H7 (cell line): ENCODE data around the gene ALAD. TPM values are rescaled to one million over a fixed set of nuclear protein-coding genes. Genes with fewer than 3 reads are reported as not detected.
"Not testable (repeated sequence)": the region's sequence is repeated elsewhere in the genome, so short reads cannot be mapped to it uniquely, and the experiment has no call there.

Experiments
- DNase-seq: peaks from one replicate; pipeline ENCODE4 v3.0.0; 2012
- H3K27me3 ChIP-seq: 2 replicates; pipeline ENCODE4 v1.6.0; 2011; ENCODE audit warnings: mild to moderate bottlenecking, low read length; ENCODE audit not compliant: control insufficient read depth, insufficient read depth
- H3K36me3 ChIP-seq: replicated peaks from 2 replicates; pipeline ENCODE4 v1.5.1; 2011; ENCODE audit warnings: low read length; ENCODE audit not compliant: control insufficient read depth, insufficient read depth
- H3K4me3 ChIP-seq: 2 replicates; pipeline ENCODE4 v1.5.1; 2011; ENCODE audit warnings: low read depth, mild to moderate bottlenecking, control low read depth, low read length, moderate library complexity; ENCODE audit not compliant: insufficient read depth
- total RNA-seq: library from RNA; depleted of rRNA; stranded (reverse); fragments of >200 nt; shearing (Covaris generic); gene quantifications from 2 replicates; pipeline ENCODE4 v1.2.3, GENCODE V29; 2014

The ALAD gene
- total RNA-seq, 1 experiment from 2014 or later, result 11.6 TPM

DNA sequence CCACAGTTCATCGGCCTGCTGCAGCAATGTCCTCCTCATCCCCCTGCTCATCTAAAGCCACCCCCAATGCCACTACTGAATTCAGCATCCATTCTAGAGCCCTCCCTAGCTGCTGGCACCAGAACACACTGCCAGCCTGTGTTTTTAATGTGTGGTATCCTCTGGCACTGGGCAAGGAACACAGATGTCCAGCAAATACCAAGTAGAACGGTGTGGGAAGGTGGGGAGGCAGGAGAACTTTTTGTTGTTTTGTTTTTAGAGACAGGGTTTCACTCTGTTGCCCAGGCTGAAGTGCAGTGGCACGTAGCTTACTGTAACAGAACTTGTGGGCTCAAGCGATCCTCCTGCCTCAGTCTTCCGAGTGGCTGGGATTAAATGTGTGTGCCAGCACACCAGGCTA is 29.0 kb downstream of the ALAD start:
- DNase-seq, result no peak
- no peaks in the 10 kb centered on the region for H3K27me3 ChIP-seq
- no peaks in the 10 kb centered on the region; the same call in 1 of the 2 replicates for H3K36me3 ChIP-seq
- no peak overlapping the region for H3K4me3 ChIP-seq

DNA sequence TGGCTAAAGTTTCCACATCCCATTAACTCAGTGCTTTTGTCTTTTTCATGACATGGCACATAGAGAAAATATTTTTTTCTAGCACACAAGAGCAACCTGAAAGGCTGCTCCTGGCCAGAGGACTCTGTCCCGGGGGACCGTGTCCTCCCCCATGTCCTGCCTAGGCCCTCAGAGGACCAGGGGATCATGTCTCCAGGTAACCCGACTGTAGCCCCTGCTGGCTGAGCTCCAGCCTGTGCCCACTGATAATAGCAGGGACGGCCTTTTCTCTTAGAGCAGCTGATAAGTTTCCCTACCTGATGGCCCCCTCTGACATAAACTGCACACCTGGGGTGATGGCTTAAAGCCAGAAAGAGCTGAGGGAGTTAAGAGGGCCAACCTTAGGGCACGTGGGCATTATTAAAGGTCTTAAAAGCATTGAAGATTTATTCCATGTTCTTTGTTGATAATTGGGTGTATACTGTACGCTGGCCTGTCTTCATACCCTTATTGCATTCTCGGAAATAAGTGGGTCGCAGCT is 30.2 kb downstream of the ALAD start:
- peak; percentile 58 for DNase-seq
- Histone ChIP-seq H3K36me3 (no peaks in the 10 kb centered on the region; the same call in 1 of the 2 replicates), H3K27me3 (no peaks in the 10 kb centered on the region), H3K4me3 (no peak overlapping the region)

- Histone ChIP-seq H3K27me3 (no peaks in the 10 kb centered on the region), H3K36me3 (no peaks in the 10 kb centered on the region; the same call in 1 of the 2 replicates), H3K4me3 (no peak overlapping the region)
- peak; percentile 30 for DNase-seq
Measured at GRCh38 chr9:113369855-113370140, 31.3 kb downstream of the ALAD start.

DNA sequence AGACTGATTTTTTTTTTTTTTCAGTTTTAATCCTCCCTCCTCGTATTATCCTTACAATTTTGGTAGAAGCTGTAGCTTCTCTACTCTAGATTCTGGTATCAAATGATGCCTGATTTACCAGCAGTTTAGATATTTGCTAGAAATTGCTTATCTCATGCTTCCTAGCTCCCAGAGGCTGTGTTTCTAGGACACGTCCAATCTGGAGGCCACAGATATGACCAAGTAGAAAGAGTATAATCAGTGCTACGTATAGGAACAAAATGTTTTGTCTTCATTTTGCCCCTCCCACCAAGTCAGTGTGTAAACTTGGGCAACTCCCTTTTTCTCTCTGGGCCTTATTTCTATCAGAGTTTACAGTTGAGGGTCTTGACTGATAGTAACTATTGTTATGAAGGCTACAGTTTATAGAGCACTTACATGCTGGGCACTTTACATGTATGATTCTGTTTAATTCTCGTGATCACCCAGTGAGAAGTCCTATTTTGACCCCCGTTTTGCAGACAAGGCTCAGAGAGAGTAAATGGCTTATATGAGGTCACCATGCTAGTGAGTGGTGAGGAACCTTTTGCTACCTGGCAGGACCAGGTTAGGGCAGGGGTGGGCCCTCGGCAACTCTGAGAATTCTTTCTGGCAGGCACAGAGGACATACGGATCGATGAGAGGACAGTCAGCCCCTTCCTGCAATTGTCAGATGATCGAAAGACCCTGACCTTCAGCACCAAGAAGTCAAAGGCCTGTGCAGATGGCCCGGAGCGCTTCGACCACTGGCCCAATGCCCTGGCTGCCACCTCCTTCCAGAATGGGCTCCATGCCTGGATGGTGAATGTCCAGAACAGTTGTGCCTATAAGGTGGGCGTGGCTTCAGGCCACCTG is 31.9 kb downstream of the ALAD start:
- H3K4me3 ChIP-seq, result no peak overlapping the region

DNA sequence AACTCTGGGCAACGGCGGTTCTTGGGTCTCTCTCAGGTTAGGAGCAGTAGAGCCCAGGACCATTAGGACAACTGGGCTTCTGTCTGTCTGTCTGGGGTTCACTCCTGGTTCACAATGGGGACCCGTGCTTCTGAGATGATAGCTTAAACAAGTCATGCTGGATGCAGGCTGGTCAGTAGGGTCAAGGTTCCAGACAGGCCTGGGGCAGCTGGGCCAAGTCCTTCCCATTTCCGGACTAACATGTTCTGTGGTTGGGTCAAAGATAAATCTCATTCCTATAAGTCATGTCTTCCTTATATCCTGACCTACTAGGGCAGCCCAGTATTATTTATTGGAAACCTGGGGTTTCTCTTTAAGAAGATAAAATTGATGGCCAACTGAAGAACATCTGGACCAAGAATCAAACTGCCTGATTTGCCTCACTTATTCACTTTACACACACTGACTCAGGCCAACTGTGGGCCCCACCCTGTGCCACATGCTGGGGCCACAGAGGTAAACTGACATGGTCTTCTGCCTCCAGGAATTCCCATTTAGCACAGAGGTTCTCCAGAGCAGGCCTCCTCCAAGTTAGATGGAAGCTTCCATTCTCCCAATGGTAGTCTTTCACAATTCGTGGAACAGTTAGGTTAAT is 32.6 kb downstream of the ALAD start:
- DNase-seq, result no peak
- no peaks in the 10 kb centered on the region; the same call in 1 of the 2 replicates for H3K36me3 ChIP-seq
- no peaks in the 10 kb centered on the region for H3K27me3 ChIP-seq
- H3K4me3 ChIP-seq, result no peak overlapping the region

More for the DNA sequence above, 31.9 kb downstream of the ALAD start:
- H3K36me3 ChIP-seq, result no peaks in the 10 kb centered on the region; the same call in 1 of the 2 replicates
- H3K27me3 ChIP-seq, result no peaks in the 10 kb centered on the region
- DNase-seq, result no peak

GRCh38 chr9:113365652-113366051 is 35.4 kb downstream of the ALAD start:
- not testable (repeated sequence) for H3K27me3 ChIP-seq, H3K4me3 ChIP-seq, H3K36me3 ChIP-seq, DNase-seq

- H3K4me3 ChIP-seq, result no peak overlapping the region
- no peaks in the 10 kb centered on the region for H3K27me3 ChIP-seq
- no peaks in the 10 kb centered on the region for H3K36me3 ChIP-seq
- no peak for DNase-seq
Measured at GRCh38 chr9:113364951-113365350, 36.1 kb downstream of the ALAD start.

DNA sequence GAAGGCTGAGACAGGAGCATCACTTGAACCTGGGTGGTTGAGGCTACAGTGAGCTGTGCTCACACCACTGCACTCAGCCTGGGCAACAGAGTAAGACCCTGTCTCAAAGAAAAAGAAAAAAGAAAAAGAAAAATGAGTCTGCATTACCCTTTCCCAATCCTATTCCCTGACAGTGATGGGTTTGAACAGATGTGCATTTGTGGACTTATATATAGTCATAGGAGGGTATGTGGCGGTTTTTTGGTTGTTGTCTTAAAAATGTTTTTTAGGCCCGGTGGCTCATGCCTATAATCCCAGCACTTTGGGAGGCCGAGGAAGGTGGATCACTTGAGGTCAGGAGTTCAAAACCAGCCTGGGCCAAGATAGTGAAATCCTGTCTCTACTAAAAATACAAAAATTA is 37.7 kb downstream of the ALAD start:
- no peaks in the 10 kb centered on the region for H3K27me3 ChIP-seq
- no peak overlapping the region for H3K4me3 ChIP-seq
- no peaks in the 10 kb centered on the region for H3K36me3 ChIP-seq
- no peak for DNase-seq

GRCh38 chr9:113361304-113362018 is 39.6 kb downstream of the ALAD start:
- no peaks in the 10 kb centered on the region for H3K27me3 ChIP-seq
- DNase-seq, result no peak
- H3K36me3 ChIP-seq, result no peaks in the 10 kb centered on the region
- no peak overlapping the region for H3K4me3 ChIP-seq

- H3K4me3 ChIP-seq, result no peak overlapping the region
- no peak for DNase-seq
- H3K36me3 ChIP-seq, result no peaks in the 10 kb centered on the region
- no peaks in the 10 kb centered on the region for H3K27me3 ChIP-seq
Measured at GRCh38 chr9:113360242-113360842, 40.7 kb downstream of the ALAD start.

GRCh38 chr9:113359385-113359784 is 41.7 kb downstream of the ALAD start:
- Histone ChIP-seq H3K4me3 (no peak overlapping the region), H3K27me3 (no peaks in the 10 kb centered on the region), H3K36me3 (no peaks in the 10 kb centered on the region)
- DNase-seq, result no peak

DNA sequence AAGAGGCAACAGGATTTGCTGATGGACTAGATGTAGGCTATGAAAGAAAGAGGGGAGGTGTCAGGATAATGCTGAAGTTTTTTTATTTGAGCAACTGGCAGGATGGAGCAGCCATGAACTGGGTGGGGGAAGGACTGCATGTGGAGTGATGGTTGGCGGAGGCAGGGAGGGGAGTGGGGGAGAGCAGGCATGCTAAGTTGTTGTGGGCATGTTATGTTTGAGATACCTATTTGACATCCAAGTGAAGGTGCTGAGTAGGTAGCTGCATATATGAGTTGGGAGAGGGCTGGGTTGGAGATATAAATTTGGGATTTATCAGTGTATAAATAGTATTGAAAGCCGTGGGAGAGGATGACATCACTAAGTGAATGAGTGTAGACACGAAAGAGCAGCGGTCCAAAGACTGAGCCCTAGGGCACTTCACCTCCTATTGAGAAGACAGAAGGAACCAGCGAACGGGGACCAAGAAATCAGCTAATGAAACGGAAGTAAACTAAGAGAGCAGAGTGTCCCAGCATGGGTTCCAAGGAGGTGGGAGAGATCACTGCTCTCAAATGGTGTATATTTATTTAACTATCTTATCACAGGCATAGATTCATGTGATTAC is 44.3 kb downstream of the ALAD start:
- Histone ChIP-seq H3K27me3 (peaks cover 2% of the 10 kb centered on the region; the same call in 1 of the 2 replicates), H3K4me3 (no peak overlapping the region), H3K36me3 (no peaks in the 10 kb centered on the region)
- no peak for DNase-seq

DNA sequence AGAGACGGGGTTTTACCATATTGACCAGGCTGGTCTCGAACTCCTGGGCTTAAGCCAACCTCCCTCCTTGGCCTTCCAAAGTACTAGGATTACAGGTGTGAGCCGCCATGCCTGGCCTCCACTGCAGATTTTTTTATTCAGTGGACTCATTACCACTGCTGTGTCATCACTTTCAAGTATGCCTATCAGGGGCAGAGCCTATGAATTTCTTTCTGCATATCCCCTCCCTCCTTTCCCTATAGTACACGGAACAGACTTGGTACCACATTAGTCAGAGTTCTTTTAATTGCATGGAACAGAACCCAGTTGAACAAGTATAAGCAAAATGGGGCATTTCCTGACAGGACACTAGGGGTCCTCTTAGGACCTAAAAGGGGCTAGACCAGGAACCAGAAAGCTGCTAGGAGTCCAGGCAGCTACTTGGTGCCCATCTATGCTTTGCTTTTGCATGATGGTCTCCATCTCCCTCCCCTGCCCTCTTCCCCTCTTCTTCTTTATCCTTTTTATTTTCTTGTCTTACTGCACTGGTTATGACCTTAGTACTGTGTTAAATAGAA is 46.0 kb downstream of the ALAD start:
- DNase-seq, result no peak
- H3K36me3 ChIP-seq, result no peaks in the 10 kb centered on the region
- peaks cover 14% of the 10 kb centered on the region for H3K27me3 ChIP-seq
- H3K4me3 ChIP-seq, result no peak overlapping the region

- H3K27me3 ChIP-seq, result peaks cover 30% of the 10 kb centered on the region
- no peaks in the 10 kb centered on the region for H3K36me3 ChIP-seq
- no peak overlapping the region for H3K4me3 ChIP-seq
- DNase-seq, result no peak
Measured at GRCh38 chr9:113352411-113352810, 48.7 kb downstream of the ALAD start.
